Stimulated activated CD8-positive, alpha-beta memory T cell treated with anti-CD3 and anti-CD28 coated beads, Interleukin-7, amount 100 ng/mL, for 1 hour (primary cell): ENCODE results near the gene ICAM5.
A peak's percentile ranks its signal among the peaks of the same experiment; 100 is the strongest.
"Not testable (repeated sequence)": the region's sequence is repeated elsewhere in the genome, so short reads cannot be mapped to it uniquely, and the experiment has no call there.

Experiments used
- DNase-seq, 2 donors: peaks; one replicate each; pipeline ENCODE4 v3.0.0-alpha.2; 2020; ENCODE audit warnings: low read depth in 2 of 2

ICAM5 gene

GRCh38 chr19:10289836-10290356, at the start of gene ICAM5:
ICAM5 (plus strand) TSS chr19:10289952; CDS start chr19:10290044, 92 bp downstream.
- no peak for DNase-seq

- not testable (repeated sequence) for DNase-seq
Observed at GRCh38 chr19:10241826-10242449, 47.8 kb upstream of the ICAM5 start.

GRCh38 chr19:10243606-10244005, 46.1 kb upstream of the ICAM5 start:
- no peak for DNase-seq

- no peak for DNase-seq
Observed at GRCh38 chr19:10245189-10245939, 44.4 kb upstream of the ICAM5 start.

- DNase-seq: no peak
Observed at GRCh38 chr19:10246511-10246910, 43.2 kb upstream of the ICAM5 start.

- peak; percentile 80 to 87 for DNase-seq
Observed at GRCh38 chr19:10251792-10252694, 37.7 kb upstream of the ICAM5 start, which contains the start of gene MRPL4. MRPL4 (plus strand) TSS chr19:10252214; CDS start chr19:10252254, 40 bp downstream.

GRCh38 chr19:10252707-10253106, 37.0 kb upstream of the ICAM5 start:
- DNase-seq: no peak

GRCh38 chr19:10254244-10254643, 35.5 kb upstream of the ICAM5 start:
- DNase-seq: no peak

GRCh38 chr19:10255358-10255757, 34.4 kb upstream of the ICAM5 start:
- DNase-seq: no peak

- DNase-seq: no peak
Observed at GRCh38 chr19:10256551-10256950, 33.2 kb upstream of the ICAM5 start.

GRCh38 chr19:10256970-10257615, 32.7 kb upstream of the ICAM5 start:
- DNase-seq: no peak

- no peak for DNase-seq
Observed at GRCh38 chr19:10258080-10258710, 31.6 kb upstream of the ICAM5 start.

GRCh38 chr19:10259162-10259905, 30.4 kb upstream of the ICAM5 start:
- peak; percentile 67 to 76 for DNase-seq

GRCh38 chr19:10260141-10260584, 29.6 kb upstream of the ICAM5 start:
- no peak for DNase-seq

GRCh38 chr19:10262771-10263170, 27.0 kb upstream of the ICAM5 start:
- DNase-seq: no peak

GRCh38 chr19:10266706-10267105, 23.0 kb upstream of the ICAM5 start:
- no peak for DNase-seq

- DNase-seq: no peak
Observed at GRCh38 chr19:10268071-10268470, 21.7 kb upstream of the ICAM5 start.

GRCh38 chr19:10269333-10270179, 20.2 kb upstream of the ICAM5 start:
- DNase-seq: peak; percentile 74 to 85

GRCh38 chr19:10270180-10270615, 19.6 kb upstream of the ICAM5 start:
- peak in 1 of 2 donors; percentile 57 for DNase-seq
